Activated CD4-positive, alpha-beta T cell treated with anti-CD3 and anti-CD28 coated beads, Interleukin-2, amount 50 U/mL, for 4 hours (primary cell): ENCODE results near the gene CGNL1.

Source experiments
- DNase-seq, 2 experiments: peaks; one replicate each; pipeline ENCODE4 v3.0.0-alpha.2; 2020

The CGNL1 gene, protein sequence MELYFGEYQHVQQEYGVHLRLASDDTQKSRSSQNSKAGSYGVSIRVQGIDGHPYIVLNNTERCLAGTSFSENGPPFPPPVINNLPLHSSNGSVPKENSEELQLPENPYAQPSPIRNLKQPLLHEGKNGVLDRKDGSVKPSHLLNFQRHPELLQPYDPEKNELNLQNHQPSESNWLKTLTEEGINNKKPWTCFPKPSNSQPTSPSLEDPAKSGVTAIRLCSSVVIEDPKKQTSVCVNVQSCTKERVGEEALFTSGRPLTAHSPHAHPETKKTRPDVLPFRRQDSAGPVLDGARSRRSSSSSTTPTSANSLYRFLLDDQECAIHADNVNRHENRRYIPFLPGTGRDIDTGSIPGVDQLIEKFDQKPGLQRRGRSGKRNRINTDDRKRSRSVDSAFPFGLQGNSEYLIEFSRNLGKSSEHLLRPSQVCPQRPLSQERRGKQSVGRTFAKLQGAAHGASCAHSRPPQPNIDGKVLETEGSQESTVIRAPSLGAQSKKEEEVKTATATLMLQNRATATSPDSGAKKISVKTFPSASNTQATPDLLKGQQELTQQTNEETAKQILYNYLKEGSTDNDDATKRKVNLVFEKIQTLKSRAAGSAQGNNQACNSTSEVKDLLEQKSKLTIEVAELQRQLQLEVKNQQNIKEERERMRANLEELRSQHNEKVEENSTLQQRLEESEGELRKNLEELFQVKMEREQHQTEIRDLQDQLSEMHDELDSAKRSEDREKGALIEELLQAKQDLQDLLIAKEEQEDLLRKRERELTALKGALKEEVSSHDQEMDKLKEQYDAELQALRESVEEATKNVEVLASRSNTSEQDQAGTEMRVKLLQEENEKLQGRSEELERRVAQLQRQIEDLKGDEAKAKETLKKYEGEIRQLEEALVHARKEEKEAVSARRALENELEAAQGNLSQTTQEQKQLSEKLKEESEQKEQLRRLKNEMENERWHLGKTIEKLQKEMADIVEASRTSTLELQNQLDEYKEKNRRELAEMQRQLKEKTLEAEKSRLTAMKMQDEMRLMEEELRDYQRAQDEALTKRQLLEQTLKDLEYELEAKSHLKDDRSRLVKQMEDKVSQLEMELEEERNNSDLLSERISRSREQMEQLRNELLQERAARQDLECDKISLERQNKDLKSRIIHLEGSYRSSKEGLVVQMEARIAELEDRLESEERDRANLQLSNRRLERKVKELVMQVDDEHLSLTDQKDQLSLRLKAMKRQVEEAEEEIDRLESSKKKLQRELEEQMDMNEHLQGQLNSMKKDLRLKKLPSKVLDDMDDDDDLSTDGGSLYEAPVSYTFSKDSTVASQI

DNA sequence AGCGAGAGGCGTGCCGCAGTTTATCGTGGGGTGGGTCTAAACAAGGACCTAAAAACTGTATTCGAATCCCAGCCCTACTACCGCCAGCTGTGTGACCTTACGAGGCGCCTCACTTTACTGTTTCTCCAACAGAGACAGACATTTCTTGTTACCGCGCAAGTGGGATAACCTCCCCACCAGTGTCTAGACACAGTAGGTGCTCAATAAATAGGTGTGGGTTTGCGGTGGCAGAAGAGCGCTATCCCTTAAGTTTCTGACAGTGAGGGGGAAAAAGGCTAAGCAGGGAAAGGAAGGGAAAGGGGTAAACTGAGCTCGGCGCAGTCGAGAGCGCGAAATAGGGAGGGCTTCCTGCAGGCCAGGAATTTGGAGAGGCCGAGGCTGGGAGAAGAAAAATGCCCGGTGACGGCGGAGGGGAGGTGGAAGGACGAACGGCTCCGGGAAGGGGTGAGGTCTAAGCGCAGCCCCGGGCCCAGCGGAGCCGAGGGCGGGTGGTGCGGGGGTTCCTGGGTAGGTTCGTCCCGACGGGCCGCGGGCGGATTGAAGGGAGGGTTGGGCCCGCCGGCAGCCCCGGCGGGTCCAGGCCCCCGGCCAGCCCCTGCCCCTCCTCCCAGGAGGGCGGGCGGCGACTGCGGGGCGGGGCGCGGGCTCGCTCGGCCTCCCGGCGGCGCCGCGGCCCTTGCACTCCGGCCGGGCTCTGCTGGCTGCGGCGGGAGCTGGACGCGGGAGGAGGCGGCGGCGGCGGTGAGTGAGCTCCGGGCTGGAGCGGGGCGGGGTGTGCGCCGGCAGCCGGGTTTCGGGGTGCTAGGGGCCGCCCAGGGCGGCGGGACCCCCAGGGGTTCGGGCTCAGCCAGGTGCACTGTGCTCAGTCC lies at the start of gene CGNL1:
TSS of gene CGNL1 (plus strand) at position 679 of the 869 bp plus-strand sequence. CDS start 61,495 bp downstream, outside the sequence.
- DNase-seq: no peak

DNA sequence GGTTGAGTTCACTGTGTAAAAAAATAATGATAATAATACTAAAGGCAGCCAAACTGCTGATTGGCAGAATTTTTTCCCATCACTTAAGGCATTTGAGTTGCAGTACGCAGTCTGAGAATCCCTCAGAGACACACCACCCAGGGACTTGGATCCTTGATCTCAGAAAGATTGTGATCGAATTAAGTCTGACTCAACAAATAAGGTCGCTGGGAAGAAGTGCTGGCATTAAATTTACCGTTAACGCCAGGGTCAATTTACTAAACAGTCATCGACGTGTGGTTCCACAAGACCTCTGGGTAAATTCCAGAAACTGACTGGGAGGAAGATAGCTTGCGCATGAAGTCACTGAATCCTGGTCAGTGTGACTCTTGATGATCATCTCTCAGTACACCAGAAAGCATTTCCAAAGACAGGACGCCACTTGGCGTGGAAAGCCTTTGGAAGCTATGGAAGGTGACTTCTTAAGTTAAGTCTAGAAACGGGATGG lies 48.3 kb upstream of the CGNL1 start:
- DNase-seq: no peak

DNA sequence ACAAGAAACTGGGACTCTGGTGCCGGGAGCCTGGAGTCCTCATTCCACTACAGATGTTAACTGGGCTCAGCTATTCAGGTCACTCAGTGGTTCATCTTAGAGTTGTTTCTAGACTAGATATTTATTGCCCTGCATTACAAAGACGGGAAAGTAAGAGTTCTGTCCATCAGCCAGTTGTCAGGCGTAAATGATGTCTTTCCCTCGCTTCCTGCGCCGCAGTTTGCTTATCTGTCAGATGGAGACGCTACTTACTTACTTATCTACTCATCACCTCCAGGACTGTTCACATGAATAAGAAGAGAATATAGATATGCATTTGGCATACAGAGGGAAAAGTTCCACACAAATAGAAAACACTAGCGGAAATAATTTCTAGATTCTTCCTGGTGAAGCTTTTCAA lies 47.8 kb upstream of the CGNL1 start:
- no peak for DNase-seq

DNA sequence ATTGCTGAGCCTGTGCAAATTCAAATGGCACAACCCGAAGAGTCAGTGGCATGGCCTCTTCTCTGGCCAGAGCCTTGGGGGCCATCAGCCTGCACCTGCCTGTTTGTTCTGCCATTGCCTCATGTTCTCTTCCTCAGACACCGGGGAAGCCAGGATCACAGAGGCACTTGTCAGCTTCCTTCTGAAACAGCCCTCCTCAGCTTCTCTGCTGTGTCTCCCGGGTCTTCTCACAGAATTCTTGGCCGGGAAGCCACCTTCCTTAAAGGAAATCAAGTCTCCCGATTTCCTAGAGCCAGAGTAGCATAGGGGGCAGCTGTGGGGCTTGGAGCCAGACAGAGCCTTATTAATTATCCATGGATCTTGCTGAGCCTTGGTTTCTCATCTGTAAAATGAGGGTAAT lies 47.4 kb upstream of the CGNL1 start:
- no peak for DNase-seq

DNA sequence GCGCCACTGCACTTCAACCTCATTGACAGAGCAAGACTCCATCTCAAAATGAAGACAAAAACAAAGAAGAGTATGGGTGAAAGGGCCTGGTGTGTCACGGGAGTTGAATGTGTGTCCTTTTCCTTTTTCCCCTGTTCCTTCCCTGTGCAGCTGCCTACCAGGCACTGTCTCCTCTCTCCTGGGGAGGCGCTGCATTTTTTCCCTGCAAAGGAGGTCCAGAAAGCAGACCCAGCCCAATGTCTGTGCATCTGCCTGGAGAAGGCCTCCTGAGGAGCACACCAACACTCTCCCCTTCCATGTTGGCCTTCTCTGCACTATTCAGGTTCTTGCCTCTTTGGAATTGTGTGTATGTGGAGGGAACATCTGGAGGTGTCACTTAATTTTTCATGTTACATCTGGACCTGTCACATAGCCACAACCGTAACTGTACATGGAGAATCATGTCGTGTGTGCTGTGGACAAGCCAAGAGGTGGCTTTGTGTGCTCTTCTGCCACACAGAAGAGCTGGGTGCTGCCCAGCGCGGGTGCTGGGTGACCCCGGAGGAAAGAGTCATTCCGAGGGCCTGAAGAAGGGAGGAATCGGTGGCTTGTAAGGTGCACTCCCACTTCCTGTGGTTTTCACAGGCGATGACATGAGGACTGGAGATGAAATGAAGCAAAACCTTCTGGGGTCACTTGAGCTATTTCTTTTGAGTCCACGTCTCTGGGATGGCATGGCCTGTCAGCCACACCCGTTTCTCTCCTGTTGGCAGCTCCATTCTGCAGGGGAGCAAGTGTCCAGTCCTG lies 46.5 kb upstream of the CGNL1 start:
- DNase-seq: no peak

DNA sequence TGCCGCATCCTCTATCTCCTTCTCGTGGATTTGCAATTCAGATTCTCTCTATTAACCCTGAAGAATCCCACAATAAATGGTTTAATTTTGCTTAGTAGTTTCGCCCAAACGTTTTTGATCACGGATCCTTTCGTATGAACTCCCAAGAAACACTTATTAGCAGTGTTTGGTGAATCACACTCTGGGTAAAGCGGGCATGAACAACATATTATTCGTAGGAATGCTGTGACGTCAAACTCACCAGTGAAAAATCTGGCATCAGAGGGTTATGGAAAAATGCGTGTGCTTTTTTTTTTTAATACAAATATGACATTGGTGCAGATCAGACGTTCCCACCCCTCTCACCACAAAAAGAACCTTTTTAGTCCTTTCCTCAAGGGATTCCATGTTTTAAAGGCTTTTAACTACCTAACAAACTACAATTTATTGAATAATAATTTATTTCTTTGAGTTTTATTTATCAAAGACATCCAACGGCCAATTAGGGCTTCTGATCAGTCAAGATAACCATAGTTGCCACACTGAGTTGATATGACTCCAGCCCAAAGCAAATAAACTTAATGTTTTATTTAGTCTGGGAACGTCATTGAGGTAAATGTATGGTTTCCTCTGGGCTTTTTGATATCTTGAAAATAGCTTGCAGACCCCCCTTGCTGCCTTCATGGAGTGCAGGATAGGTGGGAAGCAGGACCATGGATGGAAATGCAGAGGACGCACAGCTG lies 45.5 kb upstream of the CGNL1 start:
- no peak for DNase-seq

DNA sequence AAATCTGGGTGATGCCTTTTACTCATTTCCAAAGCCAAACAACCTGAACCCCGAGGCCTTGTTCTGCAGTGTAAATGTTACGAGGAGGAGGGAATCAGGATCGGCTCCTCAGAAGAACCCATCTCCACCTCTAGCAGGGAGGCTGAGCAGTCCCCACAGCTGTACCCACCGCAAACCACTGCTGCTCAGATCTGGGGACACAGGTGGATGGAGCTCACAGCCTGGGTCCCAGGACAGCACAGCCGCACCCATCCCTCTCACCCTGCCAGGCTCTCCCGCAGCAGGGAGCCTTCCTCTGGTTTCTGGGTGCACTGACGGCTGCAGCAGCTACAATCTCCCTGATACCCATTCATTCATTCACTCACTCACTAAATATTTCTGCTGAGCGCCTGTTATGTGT lies 44.0 kb upstream of the CGNL1 start:
- DNase-seq: no peak

DNA sequence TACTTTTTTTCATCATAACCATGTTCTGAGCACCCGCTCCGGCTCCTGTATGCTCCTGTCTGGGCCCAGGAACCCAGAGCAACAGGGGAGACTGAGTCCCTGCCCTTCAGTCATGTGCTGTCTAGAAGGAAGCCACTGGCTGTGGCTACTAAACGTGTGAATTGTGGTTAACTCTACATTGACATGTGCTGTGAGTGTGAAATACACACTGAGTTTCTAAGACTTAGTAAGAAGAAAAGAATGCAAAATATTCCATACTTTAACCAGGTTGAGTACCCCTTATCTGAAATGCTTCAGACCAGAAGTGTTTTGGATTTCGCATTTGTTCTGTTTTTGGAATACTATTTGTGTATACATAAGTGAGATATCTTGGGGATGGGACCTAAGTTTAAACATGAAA lies 42.8 kb upstream of the CGNL1 start:
- DNase-seq: no peak

DNA sequence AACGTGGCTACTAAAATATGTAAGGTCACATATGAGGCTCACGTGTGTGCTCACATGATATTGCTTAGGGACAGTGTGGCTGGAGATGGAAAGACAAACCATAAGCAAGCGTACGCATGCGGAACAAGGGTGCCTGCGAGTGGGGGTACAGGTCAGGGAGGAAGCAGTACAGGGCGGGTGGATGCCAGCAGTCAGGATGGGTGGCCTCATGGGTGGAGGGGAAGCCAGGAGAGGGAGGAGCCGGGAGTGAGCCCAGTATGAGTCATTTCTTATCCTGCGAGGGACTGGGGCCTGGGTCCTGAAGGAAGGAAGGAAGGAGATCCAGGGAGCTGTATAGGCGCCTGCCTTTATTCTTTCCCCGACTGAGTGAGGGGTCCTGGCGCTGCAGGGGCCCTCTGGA lies 42.0 kb upstream of the CGNL1 start:
- DNase-seq: no peak

DNA sequence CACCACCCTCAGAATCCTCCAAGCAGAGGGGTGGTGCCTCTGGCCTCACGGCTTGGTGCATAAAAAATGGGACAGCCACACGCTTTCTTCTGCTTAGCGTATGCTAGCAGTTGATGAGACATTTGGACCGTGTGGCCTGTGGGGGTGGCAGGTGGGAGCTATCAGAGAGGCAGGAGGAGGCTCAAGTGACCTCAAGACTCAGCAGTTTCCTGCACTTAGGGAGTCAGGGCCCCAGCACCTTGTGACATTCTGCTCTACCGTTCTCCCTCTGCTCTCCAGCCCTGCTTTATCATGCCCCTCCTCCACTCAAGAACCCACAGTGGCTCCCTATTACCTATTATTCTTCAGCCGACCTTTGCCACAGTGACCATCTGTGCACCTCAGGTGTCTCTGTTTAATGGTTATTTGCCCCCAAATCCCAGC lies 41.0 kb upstream of the CGNL1 start:
- DNase-seq: no peak

DNA sequence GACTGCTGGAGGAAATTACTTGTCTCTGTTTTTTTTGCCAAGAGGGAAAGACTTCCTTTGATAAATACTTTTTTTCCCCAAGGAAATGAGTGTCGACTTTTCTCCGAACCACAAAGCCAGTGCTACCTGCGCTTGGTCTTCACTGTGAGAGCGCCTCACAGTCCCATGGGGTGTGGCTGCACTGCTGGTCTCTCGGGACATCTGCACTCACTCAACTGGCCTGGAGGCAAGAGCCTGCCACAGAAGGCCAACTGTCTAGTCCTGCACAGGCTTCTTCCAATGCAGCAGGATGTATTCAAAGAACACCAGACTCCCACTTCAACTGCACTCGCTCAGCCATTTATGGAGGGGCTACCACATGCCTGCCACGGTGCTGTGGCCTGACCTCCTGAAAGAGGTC lies 40.6 kb upstream of the CGNL1 start:
- no peak for DNase-seq

DNA sequence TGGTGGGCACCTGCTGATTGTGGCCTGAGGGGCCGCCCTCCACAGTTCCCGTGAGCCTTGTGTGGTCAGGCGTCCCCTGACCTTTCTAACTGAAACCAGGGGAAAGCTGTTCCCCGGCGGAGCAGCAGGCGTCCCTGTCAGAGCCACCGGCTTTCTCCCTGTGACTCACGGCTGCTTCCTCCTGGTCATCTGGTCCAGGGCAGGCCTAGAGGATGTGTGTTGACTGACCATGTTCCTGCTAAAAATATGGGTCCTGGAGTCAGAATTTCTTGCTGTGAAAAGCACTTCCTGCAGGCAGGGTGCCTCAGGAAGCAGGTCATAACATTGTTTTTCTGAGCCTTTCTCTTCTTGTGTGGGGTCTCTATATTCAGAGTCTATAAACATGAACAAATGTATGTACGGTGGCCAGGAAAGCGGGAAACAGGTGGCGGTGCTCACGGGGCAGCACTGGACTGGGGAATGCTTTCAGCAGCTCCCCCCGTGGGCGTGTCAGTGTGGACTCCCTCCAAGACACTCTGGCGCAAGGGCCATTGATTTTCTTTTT lies 38.4 kb upstream of the CGNL1 start:
- no peak for DNase-seq

DNA sequence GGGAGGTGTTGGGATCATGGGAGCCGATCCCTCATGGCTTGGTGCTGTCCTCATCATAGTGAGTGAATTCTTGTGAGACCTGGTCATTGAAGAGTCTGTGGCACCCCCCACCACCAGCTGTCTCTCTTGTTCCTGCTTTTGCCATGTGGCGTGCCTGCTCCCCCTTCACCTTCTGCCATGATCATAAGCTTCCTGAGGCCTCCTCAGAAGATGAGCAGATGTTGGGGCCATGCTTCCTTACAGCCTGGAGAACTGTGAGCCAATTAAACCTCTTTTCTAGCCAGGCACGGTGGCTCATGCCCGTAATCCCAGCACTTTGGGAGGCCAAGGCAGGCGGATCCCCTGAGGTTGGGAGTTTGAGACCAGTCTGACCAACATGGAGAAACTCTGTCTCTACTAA lies 37.0 kb upstream of the CGNL1 start:
- DNase-seq: no peak

DNA sequence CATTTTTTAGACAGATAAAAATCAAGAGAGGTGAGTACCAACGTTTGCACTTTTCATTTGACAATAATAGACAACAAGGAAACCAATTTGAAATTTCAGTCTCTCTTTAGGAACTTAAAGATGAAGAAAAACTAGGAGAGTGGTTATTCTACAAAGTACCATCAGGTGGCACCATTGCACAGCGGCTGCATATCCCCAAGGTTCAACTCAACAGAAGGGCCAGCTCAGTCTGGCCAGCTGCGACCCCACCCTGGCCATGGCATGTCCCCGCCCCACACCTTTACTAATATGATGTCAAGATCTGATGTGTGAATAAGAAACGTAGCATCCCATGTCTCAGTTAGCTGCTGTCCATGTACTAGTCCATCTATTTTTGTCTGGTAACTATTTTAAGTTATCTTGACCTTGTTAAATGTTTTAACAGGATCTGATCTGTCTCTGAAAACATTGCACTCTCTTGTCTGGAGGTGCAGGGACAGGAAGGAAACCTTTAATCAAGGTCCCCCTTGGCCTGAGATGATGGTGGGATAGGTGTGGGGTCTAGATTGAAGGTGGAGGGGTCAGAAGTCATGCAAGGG lies 35.5 kb upstream of the CGNL1 start:
- peak; percentile 4 to 7 for DNase-seq

DNA sequence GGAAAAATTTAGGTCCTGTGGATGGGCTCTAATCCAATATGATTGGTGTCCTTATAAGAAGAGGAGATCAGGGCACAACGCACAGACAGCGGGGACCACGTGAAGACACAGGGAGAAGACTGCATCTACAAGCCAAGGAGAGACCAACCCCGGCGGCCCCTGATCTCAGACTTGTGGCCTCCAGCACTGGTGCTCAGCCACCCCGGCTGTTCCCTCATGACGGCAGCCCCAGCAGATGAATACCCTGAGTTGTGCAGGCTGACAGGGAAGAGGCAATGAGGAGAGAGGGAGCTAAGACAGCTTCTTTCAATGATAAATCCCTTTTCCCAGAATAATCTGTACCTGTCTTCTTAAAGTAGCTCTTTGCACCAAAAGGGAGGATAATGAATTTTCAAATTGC lies 33.3 kb upstream of the CGNL1 start:
- no peak for DNase-seq

DNA sequence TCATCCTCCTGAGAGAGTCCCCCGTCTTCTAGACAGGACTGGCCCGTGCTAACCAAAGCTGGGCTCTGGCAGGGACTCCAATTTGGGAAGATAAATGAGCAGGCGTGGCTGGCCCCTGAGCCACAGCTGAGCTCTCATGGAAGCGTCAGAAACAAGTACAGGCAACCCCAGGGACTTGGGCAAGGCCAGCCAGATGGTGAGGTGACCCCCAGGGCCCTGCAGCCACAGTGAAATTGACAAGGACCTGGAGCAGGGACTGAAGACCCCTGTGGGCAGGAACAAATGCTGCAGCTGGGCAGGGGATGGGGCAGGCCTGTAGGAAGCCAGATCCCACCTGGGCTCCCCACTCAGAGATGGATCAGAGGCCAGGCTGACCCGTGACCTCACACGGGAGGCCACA lies 32.8 kb upstream of the CGNL1 start:
- no peak for DNase-seq

DNA sequence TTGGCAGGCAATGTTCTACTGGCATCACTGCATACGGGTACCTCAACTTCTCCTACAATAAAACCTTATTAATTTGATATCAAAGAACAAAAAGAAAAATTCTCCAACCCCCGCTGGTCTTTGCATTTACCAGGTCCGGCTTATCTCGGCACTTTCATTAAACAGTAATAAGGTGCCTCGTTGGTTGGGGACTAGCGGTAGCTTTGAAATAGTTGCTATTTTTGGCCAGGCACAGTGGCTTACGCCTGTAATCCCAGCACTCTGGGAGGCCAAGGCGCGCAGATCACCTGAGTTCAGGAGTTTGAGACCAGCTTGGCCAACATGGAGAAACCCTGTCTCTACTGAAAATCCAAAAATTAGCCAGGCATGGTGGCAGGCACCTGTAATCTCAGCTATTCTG lies 32.0 kb upstream of the CGNL1 start:
- DNase-seq: no peak

DNA sequence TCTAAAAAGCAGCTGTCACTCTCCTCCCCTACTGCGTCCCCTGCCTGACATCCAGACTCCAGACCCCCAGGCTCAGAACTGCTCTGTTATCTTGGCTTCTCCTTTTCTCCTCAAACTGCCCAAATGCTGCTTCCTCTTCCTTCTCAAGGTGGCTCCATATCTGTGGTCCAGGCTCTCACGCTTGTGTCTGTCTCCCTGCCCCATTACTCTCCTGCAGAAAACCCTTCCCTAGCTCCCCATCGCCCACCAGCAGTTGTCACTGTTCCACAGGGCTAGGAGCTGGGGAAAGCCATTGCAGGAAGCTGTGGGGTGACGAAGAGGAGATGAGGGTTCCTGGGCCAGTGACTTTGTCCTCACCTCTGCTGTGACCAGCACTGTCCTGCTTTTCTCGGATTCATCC lies 30.7 kb upstream of the CGNL1 start:
- no peak for DNase-seq

DNA sequence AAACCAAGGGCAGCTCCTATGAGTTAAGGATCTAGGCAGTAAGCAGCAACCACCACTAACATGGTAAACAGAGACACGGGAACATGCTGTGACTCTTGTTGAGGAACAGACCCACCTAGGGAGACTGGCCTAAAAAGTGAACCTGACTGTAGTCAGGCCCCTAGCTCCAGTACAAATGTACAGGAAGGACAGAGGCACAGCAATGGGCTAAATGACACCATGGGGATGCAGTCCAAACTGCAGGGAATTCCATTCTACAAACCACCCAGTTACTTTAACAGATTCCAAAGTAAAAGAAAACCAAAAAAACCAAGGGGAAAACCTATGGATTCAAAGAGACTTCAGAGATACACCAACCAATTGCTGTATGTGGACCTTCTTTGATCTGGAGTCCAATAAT lies 28.2 kb upstream of the CGNL1 start:
- DNase-seq: no peak
